GM23248 (cell line): ENCODE data around the gene SLC4A2. TPM values are rescaled to one million over a fixed set of nuclear protein-coding genes. Genes with fewer than 3 reads are reported as not detected.

Experiments used
- DNase-seq: peaks from one replicate; pipeline ENCODE4 v3.0.0-alpha.2; 2015
- H2AFZ ChIP-seq: fragments of 200-600 bp; sonication (generic); 2 replicates; pipeline ENCODE4 v1.6.1; 2016; ENCODE audit warnings: antibody characterized with exemption
- H3F3A ChIP-seq: fragments of 200-600 bp; sonication (generic); 2 replicates; pipeline ENCODE4 v1.6.1; 2016; ENCODE audit warnings: mild to moderate bottlenecking, antibody characterized with exemption, mixed run types; ENCODE audit not compliant: insufficient read depth
- H3K27ac ChIP-seq: fragments of 200-600 bp; sonication (generic); 2 replicates; pipeline ENCODE4 v1.5.1; 2016; ENCODE audit warnings: mild to moderate bottlenecking
- H3K27me3 ChIP-seq: fragments of 200-600 bp; sonication (generic); replicated peaks from 2 replicates; pipeline ENCODE4 v1.6.1; 2016; ENCODE audit warnings: mild to moderate bottlenecking; ENCODE audit not compliant: insufficient read depth
- H3K36me3 ChIP-seq: fragments of 200-600 bp; sonication (generic); 2 replicates; pipeline ENCODE4 v1.6.1; 2016; ENCODE audit warnings: low read depth, mild to moderate bottlenecking
- H3K4me1 ChIP-seq: fragments of 200-600 bp; sonication (generic); 2 replicates; pipeline ENCODE4 v1.6.1; 2016; ENCODE audit warnings: mild to moderate bottlenecking; ENCODE audit not compliant: insufficient read depth
- H3K4me2 ChIP-seq: fragments of 200-600 bp; sonication (generic); one replicate; pipeline ENCODE4 v1.6.1; 2016; ENCODE audit warnings: mild to moderate bottlenecking; ENCODE audit not compliant: unreplicated experiment
- H3K4me3 ChIP-seq: fragments of 200-600 bp; sonication (generic); 2 replicates; pipeline ENCODE4 v1.5.1; 2016; ENCODE audit warnings: mild to moderate bottlenecking
- H3K79me2 ChIP-seq: fragments of 200-600 bp; sonication (generic); 2 replicates; pipeline ENCODE4 v1.6.1; 2016; ENCODE audit warnings: mild to moderate bottlenecking; ENCODE audit not compliant: insufficient read depth
- H3K9ac ChIP-seq: fragments of 200-600 bp; sonication (generic); 2 replicates; pipeline ENCODE4 v1.6.1; 2016; ENCODE audit warnings: mild to moderate bottlenecking
- H3K9me2 ChIP-seq: fragments of 200-600 bp; sonication (generic); 2 replicates; pipeline ENCODE4 v1.6.1; 2016; ENCODE audit warnings: mixed run types, mild to moderate bottlenecking, moderate library complexity; ENCODE audit not compliant: insufficient read depth
- H3K9me3 ChIP-seq: fragments of 200-600 bp; sonication (generic); one replicate; pipeline ENCODE4 v1.6.1; 2017; ENCODE audit warnings: low read depth
- H4K20me1 ChIP-seq: fragments of 200-600 bp; sonication (generic); 2 replicates; pipeline ENCODE4 v1.6.0; 2016; ENCODE audit not compliant: insufficient read depth
- EZH2 ChIP-seq: fragments of 200-600 bp; sonication (generic); IDR thresholded peaks from 2 replicates; pipeline ENCODE4 v1.6.1; 2018; ENCODE audit warnings: antibody characterized with exemption, mild to moderate bottlenecking; ENCODE audit not compliant: insufficient read depth, poor library complexity, severe bottlenecking
- EZH2phosphoT487 ChIP-seq: fragments of 200-600 bp; sonication (generic); IDR thresholded peaks from 2 replicates; pipeline ENCODE4 v1.6.1; 2018; ENCODE audit warnings: antibody characterized with exemption, moderate library complexity, mild to moderate bottlenecking, low read depth; ENCODE audit not compliant: insufficient read depth
- WGBS, 2 experiments: methylation state at CpG; one replicate each; pipeline ENCODE4 v1.1.6; 2015 to 2017; ENCODE audit warnings: low lambda C conversion rate in 2 of 2, low coverage in 1 of 2; ENCODE audit errors: missing lambda C conversion rate in 2 of 2; 5-methylcytosine and 5-hydroxymethylcytosine counted together
- in situ Hi-C: fragments of 300-500 bp; cut with MboI; formaldehyde crosslinking; loops from 2 replicates; pipeline ENCODE4 v1.15.0; 2020
- polyA plus RNA-seq: library from polyadenylated mRNA; unstranded; fragments of >200 nt; fragmentation: Nextera tagmentation; extraction: Ambion mirVana; gene quantifications from 2 replicates; pipeline ENCODE4 v1.2.1, GENCODE V29; 2016
- total RNA-seq: library from RNA; depleted of rRNA; stranded (reverse); fragments of >200 nt; shearing (Covaris generic); gene quantifications from 2 replicates; pipeline ENCODE4 v1.2.3, GENCODE V29; 2014

Gene SLC4A2
- total and polyA plus RNA-seq, 2 experiments from 2014 or later = 59.4 to 94.6 TPM

DNA sequence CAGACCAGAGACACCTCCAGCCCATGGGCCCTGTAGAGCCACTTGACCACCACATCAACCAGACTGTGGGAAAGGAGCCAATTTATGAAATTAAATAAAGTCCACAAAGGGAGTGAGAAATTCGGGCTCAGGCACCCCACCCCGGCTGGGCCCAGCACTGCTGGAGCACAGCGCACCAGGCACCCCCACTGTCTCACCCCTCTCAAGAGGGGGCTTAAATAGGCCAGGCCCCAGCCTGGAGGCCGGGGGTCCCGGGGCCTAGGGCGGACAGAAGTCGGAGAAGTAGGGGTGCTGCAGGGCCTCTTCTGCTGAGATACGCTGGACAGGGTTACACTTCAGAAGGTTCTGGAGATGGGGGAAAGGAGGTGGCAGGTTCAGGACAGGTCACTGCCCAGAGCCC is 5.6 kb upstream of the SLC4A2 start:
- Histone ChIP-seq H4K20me1 (no peaks in the 10 kb centered on the region), H3K4me1 (peaks cover 11% of the 10 kb centered on the region), H3K79me2 (0 out of 2 replicates have a peak, but pooled peaks cover 4% of the 10 kb centered on the region), H3K27ac (no peak overlapping the region), H3K9me2 (no peaks in the 10 kb centered on the region), H2AFZ (no peak overlapping the region), H3K36me3 (no peaks in the 10 kb centered on the region), H3K9me3 (no peaks in the 10 kb centered on the region), H3K27me3 (no peaks in the 10 kb centered on the region), H3F3A (peaks cover 5% of the 10 kb centered on the region), H3K4me2 (no peak overlapping the region), H3K9ac (no peak overlapping the region), H3K4me3 (no peak overlapping the region)
- DNase-seq = no peak
- TF ChIP-seq EZH2 (no peak), EZH2phosphoT487 (no peak)
- in situ Hi-C loops = loop anchor here (10.0 kb wide), 1 partner anchor 59 kb away; the partner anchor contains the start of gene NOS3
- 80% methylated on average over 8 of the region's 8 CpGs for WGBS, 2 experiments

DNA sequence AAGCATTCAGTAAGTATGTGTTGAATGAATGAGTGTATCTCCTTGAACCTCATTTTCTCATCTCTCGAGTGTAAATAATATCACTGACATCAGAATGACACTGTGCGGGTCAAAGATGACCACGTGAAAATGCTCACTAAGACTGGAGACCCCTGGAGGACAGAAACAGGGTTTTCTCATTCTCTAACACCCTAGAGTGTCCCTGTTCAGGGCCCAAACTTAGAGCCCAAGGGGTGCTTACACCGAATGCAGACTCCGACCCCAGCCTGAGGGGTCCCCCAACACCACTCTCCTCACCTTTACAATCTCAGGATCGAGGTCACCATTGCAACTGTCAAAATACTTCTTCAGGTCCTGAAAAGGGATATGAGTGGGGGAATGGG is 3.1 kb upstream of the SLC4A2 start:
- no peak overlapping the region for H2AFZ ChIP-seq
- H3K9ac ChIP-seq = no peak overlapping the region
- peaks cover 22% of the 10 kb centered on the region for H3K4me1 ChIP-seq
- peaks cover 19% of the 10 kb centered on the region for H3K79me2 ChIP-seq
- H3K9me2 ChIP-seq = no peaks in the 10 kb centered on the region
- H3F3A ChIP-seq = peaks cover 10% of the 10 kb centered on the region
- no peak for DNase-seq
- no peaks in the 10 kb centered on the region for H4K20me1 ChIP-seq
- H3K27me3 ChIP-seq = no peaks in the 10 kb centered on the region
- H3K9me3 ChIP-seq = no peaks in the 10 kb centered on the region
- in situ Hi-C loops = loop anchor here (10.0 kb wide), 1 partner anchor 61 kb away; the partner anchor contains the start of gene NOS3
- TF ChIP-seq EZH2 = no peak
- TF ChIP-seq EZH2phosphoT487 = no peak
- H3K36me3 ChIP-seq = no peaks in the 10 kb centered on the region
- H3K4me2 ChIP-seq = no peak overlapping the region
- WGBS, 2 experiments = 71 to 74% methylated on average over 6 of the region's 6 CpGs
- H3K27ac ChIP-seq = no peak overlapping the region
- no peak overlapping the region for H3K4me3 ChIP-seq

DNA sequence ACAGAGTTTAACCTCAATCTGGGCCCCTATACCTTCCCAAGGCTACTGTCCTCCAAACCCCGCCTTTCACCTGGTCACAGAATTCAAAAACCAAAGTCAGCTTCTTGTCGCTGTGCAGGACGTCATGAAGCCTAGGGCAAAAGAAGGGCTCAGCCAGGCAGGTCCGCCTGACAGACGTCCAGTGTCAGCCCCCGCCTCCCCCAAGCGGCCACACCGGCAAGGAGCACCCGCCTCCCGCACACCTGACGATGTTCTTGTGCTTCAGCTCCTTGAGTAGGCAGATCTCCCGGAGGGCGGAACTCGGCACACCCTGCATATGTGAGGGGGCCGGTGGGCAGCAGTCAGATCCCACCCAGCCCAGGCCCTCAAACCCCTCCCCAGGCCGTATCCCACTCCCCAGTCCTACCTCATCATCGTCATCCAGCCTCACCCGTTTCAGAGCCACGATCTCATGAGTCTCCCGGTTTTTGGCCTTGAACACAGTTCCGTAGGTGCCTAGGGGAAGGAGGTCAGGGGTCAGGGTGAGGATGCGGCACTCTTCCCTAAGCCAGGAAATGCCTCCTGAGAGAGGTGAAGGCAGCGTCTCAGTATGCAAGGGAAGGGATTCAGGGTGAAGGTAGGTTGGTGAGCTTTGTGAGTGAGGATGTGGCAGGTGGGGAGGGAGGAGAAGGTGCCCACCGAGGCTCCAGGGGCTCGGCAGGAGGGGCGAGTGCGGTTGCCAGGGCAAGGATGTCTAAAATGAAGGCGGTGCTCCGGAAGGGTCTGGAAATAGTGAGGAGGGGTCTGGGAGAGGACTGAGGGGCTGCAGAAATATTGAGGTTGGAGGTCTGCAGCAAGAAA is 2.5 kb upstream of the SLC4A2 start:
- Histone ChIP-seq H3F3A (peaks cover 10% of the 10 kb centered on the region), H3K9ac (peak overlapping the region; percentile 62), H3K4me3 (peak overlapping the region; percentile 93), H3K79me2 (peaks cover 25% of the 10 kb centered on the region), H3K36me3 (no peaks in the 10 kb centered on the region), H3K9me2 (no peaks in the 10 kb centered on the region), H2AFZ (peak overlapping the region; percentile 82), H3K27me3 (no peaks in the 10 kb centered on the region), H3K4me2 (peak overlapping the region; percentile 83), H3K27ac (no peak overlapping the region), H4K20me1 (no peaks in the 10 kb centered on the region), H3K9me3 (no peaks in the 10 kb centered on the region), H3K4me1 (peaks cover 28% of the 10 kb centered on the region)
- 37 to 39% methylated on average over 25 to 29 of the region's 29 CpGs for WGBS, 2 experiments
- no peak for DNase-seq
- TF ChIP-seq EZH2phosphoT487 (no peak), EZH2 (no peak)
- in situ Hi-C loops = loop anchor here (10.0 kb wide), 1 partner anchor 62 kb away; the partner anchor contains the start of gene NOS3

DNA sequence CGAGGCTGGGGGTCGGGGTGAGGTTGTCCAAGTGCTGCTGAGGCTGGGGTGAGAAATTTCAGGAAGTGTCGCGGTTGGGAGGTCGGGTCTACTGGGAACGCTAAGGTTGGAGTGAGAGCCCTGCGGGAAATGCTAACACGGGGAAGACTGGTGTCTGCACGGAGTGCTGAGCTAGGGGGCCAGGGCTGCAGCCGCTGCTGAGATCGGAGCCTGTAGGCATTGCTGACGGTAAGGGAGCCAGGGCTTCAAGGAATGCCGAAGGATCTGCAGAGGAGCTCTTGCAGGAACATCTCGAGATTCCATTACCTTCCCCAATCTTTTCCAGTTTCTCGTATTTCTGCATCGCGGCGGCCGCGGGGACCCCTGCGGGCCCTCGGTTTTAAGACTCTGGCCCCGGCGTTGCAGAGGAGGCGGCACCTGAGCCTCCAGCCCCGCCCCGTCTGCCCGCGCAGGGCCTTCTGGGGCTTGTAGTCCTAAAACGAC is 1.8 kb upstream of the SLC4A2 start, which contains the start of gene CDK5:
Gene CDK5, minus strand, starts transcription at position 392 of the 483 bp plus-strand sequence. Its CDS starts 49 bp downstream, at position 343.
- no peak for TF ChIP-seq EZH2phosphoT487
- TF ChIP-seq EZH2 = no peak
- Histone ChIP-seq H3K4me2 (peak within 1 kb of the TSS; percentile 83), H3K4me1 (peaks cover 34% of the 10 kb centered on the region), H3K9ac (peak within 1 kb of the TSS; percentile 90), H3F3A (peaks cover 10% of the 10 kb centered on the region), H3K27me3 (no peaks in the 10 kb centered on the region), H2AFZ (peak within 1 kb of the TSS; percentile 82), H3K4me3 (peak within 1 kb of the TSS; percentile 93), H3K27ac (peak within 1 kb of the TSS; percentile 94), H4K20me1 (no peaks in the 10 kb centered on the region), H3K9me2 (no peaks in the 10 kb centered on the region), H3K79me2 (peaks cover 29% of the 10 kb centered on the region), H3K36me3 (no peaks in the 10 kb centered on the region), H3K9me3 (no peaks in the 10 kb centered on the region)
- DNase-seq = no peak
- WGBS, 2 experiments = 0 to 2% methylated on average over 28 to 30 of the region's 30 CpGs
- in situ Hi-C loops = loop anchor here (10.0 kb wide), 1 partner anchor 63 kb away; the partner anchor contains the start of gene NOS3
